Sigmoid colon (tissue), 3 donors: Measurements from ENCODE around the gene SPIRE1.

ENCODE experiments used
- CTCF ChIP-seq, 4 experiments: fragments of 450-650 bp in 3 of 4; fragments of 200-600 bp in 1 of 4; IDR thresholded peaks; one replicate each; pipeline ENCODE4 v1.5.1; 2016 to 2019; ENCODE audit warnings: antibody characterized with exemption in 4 of 4, mild to moderate bottlenecking in 3 of 4, moderate library complexity in 2 of 4
- POLR2A ChIP-seq, 2 donors: fragments of 450-650 bp; IDR thresholded peaks; one replicate each; pipeline ENCODE4 v1.6.1; 2016; ENCODE audit warnings: antibody characterized with exemption in 2 of 2, mild to moderate bottlenecking in 2 of 2, moderate library complexity in 2 of 2

- TF ChIP-seq CTCF (IDR thresholded peaks at IDR 0.05) (no peak), POLR2A (IDR thresholded peaks at IDR 0.05) (no peak)
Measured at GRCh38 chr18:12564378-12564777, 93.5 kb downstream of the SPIRE1 start.
